Measurements from ENCODE around the gene KRT17.

DNA sequence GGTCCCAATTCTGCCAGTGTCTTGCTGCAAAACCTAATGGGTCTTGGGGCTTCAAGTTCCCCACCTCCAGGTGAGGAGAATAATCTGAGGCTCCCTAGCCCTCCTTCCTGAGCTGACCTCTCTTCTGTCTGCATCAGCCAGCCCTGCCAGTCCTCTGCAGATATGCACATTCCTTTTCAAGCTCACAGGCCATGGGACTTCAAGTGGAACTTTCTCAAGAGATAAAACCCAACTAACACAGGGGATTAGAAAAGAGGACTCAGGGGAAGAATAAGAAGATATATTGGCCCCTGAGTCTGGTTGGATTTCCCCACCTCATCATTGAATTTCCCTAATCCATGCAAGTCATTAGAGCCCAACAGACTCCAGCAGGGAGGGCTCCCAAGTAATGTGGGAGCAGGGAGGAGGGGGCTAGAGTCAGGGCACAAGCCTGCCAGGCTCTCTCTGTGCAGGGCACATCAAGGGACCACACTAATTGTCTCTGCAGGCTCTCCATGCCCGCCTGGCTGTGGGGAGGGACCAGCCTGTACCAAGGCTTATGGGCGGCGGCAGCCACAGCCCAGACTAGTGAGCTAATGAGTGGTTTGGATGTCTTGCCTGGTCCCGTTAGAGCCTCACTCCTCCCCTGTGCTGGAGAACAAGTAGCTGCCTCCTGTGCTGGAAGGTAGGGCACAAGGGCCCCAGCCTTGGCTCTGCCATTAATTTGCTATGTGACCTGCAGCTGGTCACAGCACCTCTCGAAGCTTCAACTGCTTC is 38.9 kb downstream of the KRT17 start:
- TF ChIP-seq, protein P1, sequence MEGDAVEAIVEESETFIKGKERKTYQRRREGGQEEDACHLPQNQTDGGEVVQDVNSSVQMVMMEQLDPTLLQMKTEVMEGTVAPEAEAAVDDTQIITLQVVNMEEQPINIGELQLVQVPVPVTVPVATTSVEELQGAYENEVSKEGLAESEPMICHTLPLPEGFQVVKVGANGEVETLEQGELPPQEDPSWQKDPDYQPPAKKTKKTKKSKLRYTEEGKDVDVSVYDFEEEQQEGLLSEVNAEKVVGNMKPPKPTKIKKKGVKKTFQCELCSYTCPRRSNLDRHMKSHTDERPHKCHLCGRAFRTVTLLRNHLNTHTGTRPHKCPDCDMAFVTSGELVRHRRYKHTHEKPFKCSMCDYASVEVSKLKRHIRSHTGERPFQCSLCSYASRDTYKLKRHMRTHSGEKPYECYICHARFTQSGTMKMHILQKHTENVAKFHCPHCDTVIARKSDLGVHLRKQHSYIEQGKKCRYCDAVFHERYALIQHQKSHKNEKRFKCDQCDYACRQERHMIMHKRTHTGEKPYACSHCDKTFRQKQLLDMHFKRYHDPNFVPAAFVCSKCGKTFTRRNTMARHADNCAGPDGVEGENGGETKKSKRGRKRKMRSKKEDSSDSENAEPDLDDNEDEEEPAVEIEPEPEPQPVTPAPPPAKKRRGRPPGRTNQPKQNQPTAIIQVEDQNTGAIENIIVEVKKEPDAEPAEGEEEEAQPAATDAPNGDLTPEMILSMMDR (conservative IDR thresholded peaks at IDR 0.05) = no peak
- TF ChIP-seq EZH2 (IDR thresholded peaks at IDR 0.05; ENCODE audit: low read depth) = no peak

Data from PC-9 (cell line).